Suppressor macrophage treated with lipopolysaccharide for 1 hour (primary cell): ENCODE results near the gene ZNF564.
"Not testable (repeated sequence)": the region's sequence is repeated elsewhere in the genome, so short reads cannot be mapped to it uniquely, and the experiment has no call there.

ENCODE experiments used
- DNase-seq, 3 donors: peaks; one replicate each; pipeline ENCODE4 v3.0.0-alpha.2; 2020 to 2022

Gene ZNF564

DNA sequence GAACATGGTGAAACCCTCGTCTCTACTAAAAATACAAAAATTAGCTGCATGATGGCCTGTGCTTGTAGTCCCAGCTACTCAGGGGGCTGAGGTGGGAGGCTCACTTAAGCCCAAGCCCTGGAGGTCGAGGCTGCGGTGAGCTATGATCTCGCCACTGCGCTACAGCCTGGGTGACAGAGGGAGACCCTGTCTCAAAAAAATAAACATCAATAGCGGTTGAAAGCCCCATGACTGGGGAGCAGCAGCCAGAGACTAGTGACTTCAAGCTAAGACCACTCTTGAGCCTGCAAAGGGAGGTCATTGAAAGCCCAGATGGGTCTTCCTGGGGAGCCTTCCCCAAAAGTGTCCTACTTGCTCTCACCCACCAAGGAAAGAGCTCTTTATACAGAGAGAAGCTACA is 54.8 kb downstream of the ZNF564 start:
- DNase-seq = no peak

DNA sequence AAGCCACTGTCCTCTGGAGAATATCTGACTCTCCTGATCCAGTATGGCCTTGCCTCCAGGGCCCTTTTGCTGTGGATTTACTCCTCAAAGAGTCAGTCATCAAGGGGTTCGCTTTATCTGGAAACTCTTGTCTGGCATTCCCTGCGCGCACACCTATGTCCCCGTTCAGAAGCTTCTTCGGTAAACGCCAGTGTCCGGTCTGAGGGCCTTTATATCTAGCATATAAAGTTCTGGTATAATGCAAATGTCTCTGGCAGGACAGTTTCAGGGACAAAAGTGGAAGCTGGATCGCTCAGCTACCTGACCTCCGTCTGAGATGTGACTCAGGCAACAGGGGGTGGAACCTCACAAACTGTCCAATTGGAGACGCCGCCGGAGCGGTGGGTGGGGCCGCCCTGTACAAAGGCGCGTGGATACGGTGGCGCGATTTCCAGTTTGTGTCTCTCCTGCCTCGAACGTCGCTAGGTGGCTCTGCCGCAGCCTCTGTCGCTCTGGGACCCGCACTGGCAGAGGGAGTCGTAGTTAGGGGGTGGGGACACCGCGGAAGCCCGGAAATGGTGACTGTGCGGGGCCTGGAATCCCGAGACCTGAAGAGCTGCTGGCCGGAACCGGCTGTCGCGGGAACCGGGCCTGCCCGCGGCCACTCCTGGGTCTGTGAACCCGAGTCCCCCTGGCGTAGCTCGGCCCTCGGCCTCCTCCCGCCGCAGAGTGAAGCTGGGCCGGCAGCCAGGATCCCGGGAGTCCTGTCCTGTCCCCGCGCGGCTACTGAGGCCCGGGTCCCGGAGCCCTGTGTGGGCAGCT is 56.1 kb downstream of the ZNF564 start:
- peak; percentile 87 to 93 (median 89) for DNase-seq

DNA sequence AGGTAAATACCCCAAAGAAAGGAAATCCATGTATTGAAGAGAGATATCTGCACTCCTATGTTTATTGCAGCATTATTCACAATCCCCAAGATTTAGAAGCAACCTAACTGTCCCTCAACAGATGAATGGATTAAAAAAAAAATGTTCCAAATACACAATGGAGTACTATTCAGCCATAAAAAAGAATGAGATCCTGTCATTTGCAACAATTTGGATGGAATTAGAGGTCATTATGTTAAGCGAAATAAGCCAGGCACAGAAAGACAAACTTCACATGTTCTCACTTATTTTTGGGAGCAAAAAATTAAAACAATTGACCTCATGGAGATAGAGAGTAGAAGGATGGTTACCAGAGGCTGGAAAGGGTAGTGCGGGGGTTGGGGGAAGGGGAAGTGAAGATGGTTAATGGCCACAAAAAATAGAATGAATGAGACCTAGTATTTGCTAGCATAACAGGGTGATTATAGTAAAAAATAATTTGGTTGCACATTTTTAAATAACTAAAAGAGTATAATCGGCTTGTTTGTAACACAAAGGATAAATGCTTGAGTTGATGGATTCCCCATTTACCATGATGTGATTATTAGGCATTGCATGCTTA is 56.9 kb downstream of the ZNF564 start:
- peak in 1 of 3 donors; percentile 8 for DNase-seq

- not testable (repeated sequence) for DNase-seq
Observed at GRCh38 chr19:12486265-12486783, 65.0 kb downstream of the ZNF564 start.

DNA sequence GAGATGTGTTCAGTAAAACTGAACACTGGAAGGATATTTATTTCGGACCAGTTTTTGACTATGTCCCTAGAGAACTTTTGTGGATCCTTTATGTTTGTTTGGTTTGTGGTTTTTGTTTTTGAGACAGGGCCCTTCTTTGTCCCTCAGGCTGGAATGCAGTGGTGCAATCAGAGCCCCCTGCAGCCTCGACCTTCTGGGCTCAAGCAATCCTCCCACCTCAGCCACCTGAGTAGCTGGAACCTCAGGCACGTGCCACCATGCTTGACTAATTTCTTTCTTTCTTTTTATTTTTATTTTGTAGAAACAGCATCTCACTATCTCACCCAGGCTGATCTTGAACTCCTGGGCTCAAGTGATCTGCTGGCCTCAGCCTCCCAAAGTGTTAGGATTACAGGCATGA is 65.7 kb downstream of the ZNF564 start:
- no peak for DNase-seq

DNA sequence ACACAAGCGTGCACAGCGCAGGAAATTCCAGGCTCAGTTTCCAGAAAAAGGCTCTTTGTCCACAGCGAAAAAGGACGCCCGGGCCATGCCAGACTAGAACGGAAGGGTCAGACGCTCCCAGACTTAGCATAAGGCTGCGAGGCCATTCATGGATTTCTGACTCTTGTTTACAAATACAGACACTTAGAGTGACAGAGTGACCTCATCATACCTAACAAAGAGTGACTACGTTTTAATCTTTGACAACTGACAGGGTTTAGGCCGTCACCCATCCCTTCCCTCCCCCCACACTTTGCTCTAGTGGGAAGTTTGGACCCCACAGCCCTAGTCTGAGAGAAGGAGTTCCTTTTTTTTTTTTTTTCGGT is 66.2 kb downstream of the ZNF564 start:
- DNase-seq = peak in 1 of 3 donors; percentile 33

GRCh38 chr19:12484371-12485051 is 66.8 kb downstream of the ZNF564 start, which contains the start of gene ZNF709:
Gene ZNF709 (minus strand): TSS chr19:12484816. CDS start chr19:12484657, 159 bp downstream.
- DNase-seq = peak; percentile 90 to 93 (median 92)

DNA sequence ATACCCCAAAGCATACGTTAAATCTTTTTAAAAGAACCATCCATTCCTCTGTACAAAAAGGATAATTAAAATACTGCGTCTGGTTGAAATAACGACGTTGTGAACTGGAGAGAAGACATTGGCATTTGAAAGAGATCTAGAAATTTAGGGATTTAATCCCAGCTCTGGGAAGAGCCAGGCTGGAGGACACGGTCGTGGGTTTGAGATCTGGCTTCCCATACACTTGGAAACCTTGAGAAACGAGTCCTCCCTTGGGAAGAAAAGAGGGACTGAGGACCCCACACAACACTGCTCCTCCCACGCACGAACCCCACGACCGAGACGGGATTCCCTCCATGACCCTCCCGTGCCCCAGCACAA is 67.3 kb downstream of the ZNF564 start:
- DNase-seq = peak in 1 of 3 donors; percentile 2

DNA sequence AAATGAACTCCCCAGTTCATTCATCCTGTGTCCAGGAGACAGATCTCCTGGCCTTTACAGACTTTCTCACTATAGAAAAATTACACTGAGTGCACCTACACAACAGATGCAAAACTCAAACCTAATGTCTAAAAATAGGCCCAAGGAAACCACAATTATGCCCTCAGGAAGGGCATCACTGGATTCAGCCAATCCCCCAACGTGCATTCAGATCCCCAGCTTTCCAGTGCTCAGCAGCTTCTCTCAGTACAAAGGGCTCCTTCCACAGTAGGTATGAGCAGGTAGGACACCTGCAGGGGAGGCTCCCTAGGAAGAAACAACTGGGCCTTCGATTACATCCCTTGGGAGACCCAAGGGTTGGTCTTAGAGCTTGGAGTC is 68.8 kb downstream of the ZNF564 start:
- DNase-seq = no peak

GRCh38 chr19:12481781-12482508 is 69.3 kb downstream of the ZNF564 start:
- DNase-seq = no peak

DNA sequence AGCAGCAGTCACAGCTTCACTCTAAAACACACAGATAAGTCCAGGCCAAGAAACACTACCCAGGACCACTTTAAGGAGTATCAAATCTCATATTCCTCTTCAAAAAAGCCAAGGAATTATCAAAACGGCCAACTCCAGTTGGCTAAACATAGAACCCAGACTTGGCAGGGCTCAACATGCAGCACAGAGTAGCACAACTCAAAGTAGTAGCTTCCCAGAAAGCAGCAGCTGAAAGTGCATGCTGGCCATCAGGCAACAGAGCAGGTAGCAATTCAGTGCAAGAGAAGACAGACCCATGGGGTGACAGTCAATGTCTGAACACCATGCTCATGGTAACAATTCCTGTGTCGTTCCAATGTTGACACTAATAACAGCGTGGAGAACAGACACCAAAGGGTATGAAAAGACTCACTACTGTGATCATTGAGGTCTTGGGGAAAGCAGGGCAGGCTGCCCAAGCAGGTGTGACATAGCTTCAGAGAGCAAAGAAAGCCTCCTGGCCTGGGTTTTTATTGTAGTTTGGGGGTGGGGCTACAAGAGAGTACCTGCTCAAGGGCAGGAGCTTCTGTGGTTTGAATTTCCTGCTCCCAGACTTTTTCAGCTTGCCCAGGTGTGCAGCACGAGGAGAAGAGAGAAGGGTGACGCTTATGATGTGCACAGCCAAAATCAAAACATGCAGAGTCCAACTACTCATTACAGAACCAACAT is 72.9 kb downstream of the ZNF564 start:
- no peak for DNase-seq
